GM19467 (cell line): ENCODE results near the gene SORBS1.

Experiments
- ATAC-seq: cut with Tn5 transposase; IDR thresholded peaks from one replicate; pipeline ENCODE4 v1.9.1; 2021; ENCODE audit warnings: mild to moderate bottlenecking, moderate library complexity; ENCODE audit not compliant: unreplicated experiment

Gene SORBS1

GRCh38 chr10:95303950-95304349, 257.2 kb downstream of the SORBS1 start:
- ATAC-seq, result no peak

GRCh38 chr10:95303535-95303934, 257.6 kb downstream of the SORBS1 start:
- ATAC-seq, result no peak

- no peak for ATAC-seq
Measured at GRCh38 chr10:95300022-95300539, 261.1 kb downstream of the SORBS1 start.

- peak; percentile 38 for ATAC-seq
Measured at GRCh38 chr10:95297402-95297801, 263.8 kb downstream of the SORBS1 start.

- ATAC-seq, result no peak
Measured at GRCh38 chr10:95296764-95297163, 264.4 kb downstream of the SORBS1 start.

GRCh38 chr10:95295031-95295755, 266.0 kb downstream of the SORBS1 start:
- peak; percentile 80 for ATAC-seq

DNA sequence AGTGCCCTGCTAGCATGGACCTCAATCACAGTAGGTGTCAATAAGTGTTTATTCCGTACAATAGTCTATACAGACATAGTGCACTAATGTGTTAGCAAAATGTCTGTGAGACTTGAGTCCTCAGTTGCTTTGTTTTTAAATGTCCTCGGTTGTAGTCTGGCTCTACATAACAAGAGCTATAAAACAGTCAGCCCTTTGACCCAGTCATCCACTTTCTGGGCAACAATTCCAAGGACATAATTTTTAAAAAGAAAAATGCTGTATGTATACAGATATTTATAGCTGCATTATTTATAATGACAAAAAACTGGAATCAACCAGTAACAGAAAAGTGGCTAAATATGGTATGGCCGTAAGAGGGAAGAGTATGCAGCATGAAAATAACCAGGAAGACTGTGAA, 267.5 kb downstream of the SORBS1 start:
- ATAC-seq, result no peak

DNA sequence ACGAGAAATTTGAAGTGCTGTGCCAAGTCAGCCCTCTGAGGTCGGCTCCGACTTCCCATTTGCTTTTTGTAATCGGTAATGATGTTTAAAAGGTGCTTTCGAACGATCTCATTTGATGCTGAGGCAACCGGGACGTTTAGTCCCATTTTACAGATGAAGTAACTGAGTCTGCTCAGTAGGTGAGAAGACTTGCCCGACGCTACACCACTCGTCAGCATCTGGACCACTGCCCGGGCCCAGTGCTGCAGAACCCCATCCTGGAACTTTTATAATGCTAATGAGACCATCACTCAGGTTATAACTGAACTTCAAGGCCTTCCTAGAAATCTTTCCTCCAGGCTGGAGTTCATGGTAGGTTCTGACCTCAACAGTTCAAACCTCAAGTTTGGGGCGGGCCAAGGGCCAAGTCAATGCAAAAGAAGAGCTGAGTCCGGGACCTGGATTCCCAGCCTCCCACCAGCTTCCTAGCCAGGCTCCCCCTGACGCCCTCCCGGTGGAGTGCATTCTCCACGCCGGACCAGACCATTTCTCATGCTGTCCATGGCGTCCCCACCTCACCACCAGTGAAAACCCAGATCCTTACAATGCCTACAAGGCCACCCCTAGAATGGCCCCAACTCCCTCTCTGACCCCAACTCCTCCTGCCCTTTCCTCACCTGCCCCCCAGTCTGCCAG, 269.7 kb downstream of the SORBS1 start:
- ATAC-seq, result no peak

DNA sequence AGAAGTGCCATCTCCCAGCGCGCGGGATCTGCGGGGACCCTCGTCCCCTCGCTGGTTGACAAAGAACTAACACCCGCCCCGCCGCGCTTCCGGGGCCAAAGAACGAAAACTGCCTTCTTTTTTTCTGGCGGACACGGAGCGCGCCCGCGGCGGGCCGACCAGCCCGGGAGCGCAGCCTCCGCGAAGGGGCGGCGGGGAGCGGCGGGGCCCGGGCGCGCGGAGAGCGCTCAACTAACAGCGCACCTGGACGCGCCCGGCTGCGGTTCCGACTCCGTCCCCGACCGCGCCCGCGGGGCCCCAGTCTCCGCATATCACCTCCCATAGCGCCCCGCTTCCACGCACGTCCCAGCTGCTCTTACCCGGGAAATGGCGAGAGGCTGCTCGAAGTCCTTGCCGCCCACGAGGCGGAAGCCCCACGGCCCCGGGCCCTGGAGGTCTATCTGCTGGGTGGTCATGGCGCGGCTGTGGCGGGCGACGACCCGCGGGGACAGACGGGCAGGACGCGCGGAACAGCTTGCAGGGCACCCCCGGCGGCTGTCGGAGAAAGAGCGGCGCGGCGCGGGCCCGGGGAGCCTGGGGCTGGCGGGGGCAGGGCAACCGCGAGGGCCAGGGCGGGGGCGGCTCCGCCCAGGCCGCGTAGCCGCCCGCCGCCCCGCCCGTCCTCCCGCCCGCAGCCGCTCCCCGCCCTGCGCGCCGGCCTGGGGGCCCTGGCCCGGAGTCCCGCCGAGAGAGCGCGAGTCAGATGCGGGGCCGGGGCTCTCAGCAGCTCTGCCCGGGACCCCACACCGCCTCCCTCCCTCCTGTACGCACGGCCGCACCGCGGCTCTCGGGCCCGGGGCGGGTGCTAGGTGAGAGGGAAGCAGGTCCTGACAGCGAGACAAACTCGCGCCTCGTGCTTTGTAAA, 270.5 kb downstream of the SORBS1 start, which contains the start of gene PDLIM1:
PDLIM1 (minus strand) TSS at position 543 of the 904 bp plus-strand sequence; CDS start at position 455, 88 bp downstream.
- peak; percentile 39 for ATAC-seq

GRCh38 chr10:95289921-95290421, 271.2 kb downstream of the SORBS1 start:
- no peak for ATAC-seq

- no peak for ATAC-seq
Measured at GRCh38 chr10:95289003-95289920, 271.9 kb downstream of the SORBS1 start.

GRCh38 chr10:95288303-95288702, 272.9 kb downstream of the SORBS1 start:
- ATAC-seq, result no peak

- no peak for ATAC-seq
Measured at GRCh38 chr10:95287281-95287680, 273.9 kb downstream of the SORBS1 start.

DNA sequence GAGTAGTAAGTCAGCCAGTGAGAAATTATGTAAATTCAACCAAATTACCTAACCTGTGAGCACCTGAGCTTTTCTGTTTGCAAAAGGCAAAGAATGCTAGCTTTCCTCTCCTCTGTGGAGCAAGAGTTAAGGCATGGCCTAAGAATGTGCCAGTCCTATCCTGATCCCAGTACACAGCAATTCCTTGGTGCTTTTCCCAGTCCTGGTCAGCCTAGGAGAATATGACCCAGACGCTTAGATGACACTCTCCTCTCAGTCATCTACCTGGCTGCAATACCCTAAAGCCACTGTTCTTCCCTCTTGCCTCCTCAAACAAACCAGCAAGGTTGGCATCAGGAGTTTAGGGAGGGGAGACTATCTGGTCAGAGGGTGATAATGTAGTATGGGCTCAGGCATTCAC, 274.5 kb downstream of the SORBS1 start:
- ATAC-seq, result no peak

DNA sequence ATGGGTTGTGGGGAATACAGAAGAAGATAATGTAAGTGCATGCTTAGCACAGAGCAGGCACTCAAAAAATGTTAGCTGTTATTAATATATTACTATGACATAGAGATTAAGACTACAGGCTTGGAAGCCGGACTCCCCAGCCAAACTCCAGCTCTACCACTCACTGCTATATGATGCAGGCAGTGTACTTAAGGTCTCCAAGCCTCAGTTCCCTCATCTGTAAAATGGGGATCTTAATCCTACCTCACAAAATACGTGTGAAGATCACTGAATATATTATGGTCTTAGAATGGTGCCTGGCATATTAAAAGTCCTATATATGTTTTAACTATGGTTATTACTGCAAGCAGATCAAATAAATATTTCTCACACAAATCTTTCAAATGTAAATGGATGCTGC, 275.6 kb downstream of the SORBS1 start:
- ATAC-seq, result no peak

- ATAC-seq, result no peak
Measured at GRCh38 chr10:95284807-95285206, 276.4 kb downstream of the SORBS1 start.

- ATAC-seq, result no peak
Measured at GRCh38 chr10:95282107-95282506, 279.1 kb downstream of the SORBS1 start.

GRCh38 chr10:95281206-95281605, 280.0 kb downstream of the SORBS1 start:
- ATAC-seq, result no peak

DNA sequence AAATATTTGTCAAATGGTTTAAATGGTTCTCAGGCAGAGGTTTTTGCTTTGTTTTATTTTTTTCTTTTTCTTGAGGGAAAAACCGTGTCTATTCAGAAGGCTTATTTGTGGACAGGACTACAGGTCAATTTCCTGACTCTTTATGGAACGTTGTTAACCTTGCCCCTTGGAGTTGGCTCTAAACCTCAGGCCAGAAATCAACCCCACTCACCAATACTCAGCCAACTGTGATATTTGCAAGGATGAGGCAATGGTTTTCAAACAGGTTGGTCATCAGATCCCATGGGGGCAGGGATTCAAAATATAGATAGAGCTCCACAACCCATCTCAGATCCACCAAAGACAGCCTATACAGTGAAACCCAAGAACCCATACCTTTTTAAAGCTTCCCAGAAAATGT, 280.5 kb downstream of the SORBS1 start:
- ATAC-seq, result no peak
